Neutrophil (primary cell): ENCODE data around the gene UIMC1.

Source experiments
- H3K27ac ChIP-seq: fragments of 200-600 bp; sonication (generic); 2 replicates; pipeline ENCODE4 v1.5.1; 2016; ENCODE audit warnings: mild to moderate bottlenecking, moderate library complexity
- H3K27me3 ChIP-seq: fragments of 200-600 bp; sonication (generic); 2 replicates; pipeline ENCODE4 v1.6.0; 2016; ENCODE audit warnings: mild to moderate bottlenecking
- H3K36me3 ChIP-seq: fragments of 200-600 bp; sonication (generic); 2 replicates; pipeline ENCODE4 v1.5.1; 2017
- H3K4me1 ChIP-seq, 2 experiments: fragments of 200-600 bp in 1 of 2; sonication (generic) in 1 of 2; 1 replicate in 1 of 2; 2 replicates in 1 of 2; pipeline versions ENCODE4 v1.5.1 to v1.6.1; 2013 to 2016; ENCODE audit warnings: low read depth in 1 of 2, low read length in 1 of 2, mild to moderate bottlenecking in 1 of 2, moderate library complexity in 1 of 2; ENCODE audit not compliant: control insufficient read depth in 1 of 2, insufficient read depth in 1 of 2
- H3K4me3 ChIP-seq, 2 experiments: fragments of 200-600 bp in 1 of 2; sonication (generic) in 1 of 2; 1 replicate in 1 of 2; 2 replicates in 1 of 2; pipeline ENCODE4 v1.5.1; 2013 to 2016; ENCODE audit warnings: low read depth in 1 of 2, low read length in 1 of 2, mild to moderate bottlenecking in 1 of 2, moderate library complexity in 1 of 2
- H3K9me3 ChIP-seq: fragments of 200-600 bp; sonication (generic); 2 replicates; pipeline ENCODE4 v1.5.1; 2016
- CTCF ChIP-seq: fragments of 200-600 bp; sonication (generic); IDR thresholded peaks from 2 replicates; pipeline ENCODE4 v1.5.1; 2016; ENCODE audit warnings: antibody characterized with exemption

Gene UIMC1

GRCh38 chr5:176886336-176887251 lies 120.0 kb downstream of the UIMC1 start:
- no peaks in the 10 kb centered on the region for H3K27me3 ChIP-seq

GRCh38 chr5:176884571-176884890 lies 122.0 kb downstream of the UIMC1 start:
- H3K27me3 ChIP-seq: no peaks in the 10 kb centered on the region
- no peak overlapping the region for H3K4me3 ChIP-seq
- peaks cover 21 to 26% of the 10 kb centered on the region in 2 experiments for H3K4me1 ChIP-seq
- H3K27ac ChIP-seq: peak overlapping the region; percentile 88
- peaks cover 100% of the 10 kb centered on the region for H3K36me3 ChIP-seq
- TF ChIP-seq CTCF: no peak
- no peaks in the 10 kb centered on the region for H3K9me3 ChIP-seq

More at GRCh38 chr5:176886336-176887251, 120.0 kb downstream of the UIMC1 start:
- Histone ChIP-seq H3K9me3 (no peaks in the 10 kb centered on the region), H3K4me3 (no peak overlapping the region), H3K4me1 (peaks cover 32 to 38% of the 10 kb centered on the region in 2 experiments), H3K27ac (peak overlapping the region; percentile 88), H3K36me3 (peaks cover 100% of the 10 kb centered on the region)
- TF ChIP-seq CTCF: no peak

- Histone ChIP-seq H3K27me3 (no peaks in the 10 kb centered on the region), H3K27ac (peak overlapping the region; percentile 88)
These were observed 122.6 kb downstream of the UIMC1 start for GRCh38 chr5:176883700-176884570.

GRCh38 chr5:176882567-176882903 lies 124.0 kb downstream of the UIMC1 start:
- Histone ChIP-seq H3K27me3 (no peaks in the 10 kb centered on the region), H3K4me3 (no peak overlapping the region), H3K27ac (peak overlapping the region; percentile 88), H3K36me3 (peaks cover 88% of the 10 kb centered on the region), H3K9me3 (no peaks in the 10 kb centered on the region), H3K4me1 (peaks cover 21 to 26% of the 10 kb centered on the region in 2 experiments)
- no peak for TF ChIP-seq CTCF

More at GRCh38 chr5:176883700-176884570, 122.6 kb downstream of the UIMC1 start:
- Histone ChIP-seq H3K4me3 (no peak overlapping the region), H3K4me1 (peaks cover 21 to 26% of the 10 kb centered on the region in 2 experiments), H3K9me3 (no peaks in the 10 kb centered on the region), H3K36me3 (peaks cover 100% of the 10 kb centered on the region)
- no peak for TF ChIP-seq CTCF

GRCh38 chr5:176881816-176882566 lies 124.6 kb downstream of the UIMC1 start:
- no peaks in the 10 kb centered on the region for H3K27me3 ChIP-seq
- H3K27ac ChIP-seq: peak overlapping the region; percentile 88
- TF ChIP-seq CTCF: no peak
- H3K9me3 ChIP-seq: no peaks in the 10 kb centered on the region
- H3K4me1 ChIP-seq: peaks cover 21 to 23% of the 10 kb centered on the region in 2 experiments
- peaks cover 83% of the 10 kb centered on the region for H3K36me3 ChIP-seq
- H3K4me3 ChIP-seq: no peak overlapping the region
